NCI-H1417 treated with DMSO at 0.1 percent for 48 hours (cell line): ENCODE data around the gene RBP3.

Source experiments
- DNase-seq: peaks from one replicate; lab custom pipeline; 2025; lab: John Stamatoyannopoulos, UW

RBP3 gene

DNA sequence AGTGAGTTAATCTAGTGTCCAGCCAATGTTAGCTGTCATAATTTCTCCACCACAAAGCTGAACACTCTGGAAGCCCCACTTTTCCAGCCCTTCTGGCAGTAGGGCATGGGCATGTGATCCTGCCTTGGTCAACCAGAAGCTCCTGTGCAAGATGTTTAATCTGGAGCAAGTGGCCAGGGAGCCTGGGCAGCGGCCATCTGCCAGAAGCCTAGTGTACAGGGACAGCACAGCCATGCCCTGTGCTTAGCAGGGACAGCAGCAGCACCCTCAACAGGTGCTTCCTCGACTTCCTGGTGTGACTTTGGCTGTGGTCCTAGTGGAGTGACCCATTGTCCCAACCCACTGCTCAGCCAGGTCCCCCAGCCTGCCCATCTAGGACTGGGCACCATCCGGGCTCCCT, 10.3 kb downstream of the RBP3 start:
- DNase-seq: no peak

DNA sequence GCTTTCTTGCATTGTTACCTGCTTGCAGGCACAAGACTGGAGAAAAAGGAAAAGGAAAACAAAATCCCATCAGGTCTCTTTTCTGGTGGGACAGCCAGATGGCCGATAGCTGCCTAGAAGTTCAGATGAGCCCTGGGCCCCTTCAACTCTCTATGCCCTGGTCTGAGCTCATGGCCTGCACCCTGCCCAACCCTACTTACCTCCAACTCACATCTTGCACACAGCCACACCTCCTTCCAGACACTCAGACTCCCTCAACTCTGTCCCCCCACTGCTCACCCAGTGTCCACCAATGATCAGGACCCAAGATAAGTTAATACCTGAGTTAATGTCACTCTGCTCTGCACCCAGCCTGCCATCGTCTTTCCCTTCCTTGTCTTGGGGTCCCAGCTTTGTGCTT, 10.9 kb downstream of the RBP3 start:
- DNase-seq: no peak

- no peak for DNase-seq
Measured at GRCh38 chr10:47359626-47360418, 11.7 kb downstream of the RBP3 start.

DNA sequence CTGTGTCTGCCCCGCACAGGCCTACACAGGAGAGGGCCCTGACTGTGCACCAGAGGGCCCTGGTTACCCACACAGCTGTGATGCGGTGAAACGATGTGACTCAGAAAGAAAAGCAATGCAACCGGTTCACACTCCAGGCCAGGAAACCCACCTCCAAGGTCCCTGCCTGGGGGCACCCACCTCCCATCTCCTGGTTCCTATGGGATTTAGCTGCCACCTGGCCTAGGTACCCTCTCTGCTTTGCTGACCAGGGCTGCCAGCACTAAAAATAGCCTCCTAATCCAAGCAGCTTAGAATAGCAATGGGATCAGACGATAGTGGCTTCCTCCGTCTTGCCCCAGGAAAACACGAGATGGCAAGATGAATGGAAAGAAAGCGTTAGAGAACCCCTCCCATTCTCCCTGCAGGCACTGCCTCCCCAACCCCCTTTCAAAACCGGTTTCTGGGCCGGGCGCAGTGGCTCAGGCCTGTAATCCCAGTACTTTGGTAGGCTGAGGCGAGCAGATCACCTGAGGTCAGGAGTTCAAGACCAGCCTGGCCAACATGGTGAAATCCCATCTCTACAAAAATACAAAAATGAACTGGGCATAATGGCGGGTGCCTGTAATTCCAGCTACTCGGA, 12.4 kb downstream of the RBP3 start:
- no peak for DNase-seq

DNA sequence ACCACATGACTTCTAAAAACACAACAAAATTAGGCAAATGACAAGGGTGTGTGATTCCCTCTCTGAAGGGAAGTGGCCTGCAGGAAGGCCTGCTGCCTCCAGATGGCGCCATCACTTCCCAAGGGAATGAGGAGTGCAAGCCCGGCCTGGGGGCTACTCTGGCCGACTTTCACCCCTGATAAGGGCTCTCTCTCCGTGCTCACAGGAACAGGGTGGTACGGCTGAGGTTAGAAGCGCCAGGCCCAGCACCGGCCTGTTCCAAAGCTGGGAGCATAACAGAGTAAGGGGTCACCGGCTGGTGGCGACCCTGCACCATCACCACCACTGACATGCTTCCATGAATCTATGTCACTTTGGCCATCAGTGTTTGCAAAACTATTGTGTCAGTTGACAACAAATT, 13.1 kb downstream of the RBP3 start:
- DNase-seq: no peak

DNA sequence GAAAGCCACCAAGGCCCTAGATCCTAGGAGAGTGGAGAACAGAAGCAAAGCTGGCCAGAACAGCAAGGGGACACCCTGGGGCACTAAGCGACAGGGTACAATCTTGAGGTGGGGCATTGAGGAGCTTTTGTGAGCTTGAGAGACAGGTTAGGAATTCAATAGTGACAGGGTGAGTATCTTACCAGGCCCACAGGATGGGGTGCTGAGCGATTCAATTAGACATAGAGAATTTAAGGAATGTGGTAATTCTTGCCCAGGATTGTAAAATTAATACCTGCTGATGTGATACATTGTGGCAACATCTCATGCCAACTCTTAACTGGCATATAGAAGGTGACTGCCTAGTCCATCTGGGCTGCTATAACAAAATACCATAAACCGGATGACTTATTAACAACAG, 14.0 kb downstream of the RBP3 start:
- DNase-seq: no peak

- DNase-seq: no peak
Measured at GRCh38 chr10:47363781-47364180, 15.6 kb downstream of the RBP3 start.

DNA sequence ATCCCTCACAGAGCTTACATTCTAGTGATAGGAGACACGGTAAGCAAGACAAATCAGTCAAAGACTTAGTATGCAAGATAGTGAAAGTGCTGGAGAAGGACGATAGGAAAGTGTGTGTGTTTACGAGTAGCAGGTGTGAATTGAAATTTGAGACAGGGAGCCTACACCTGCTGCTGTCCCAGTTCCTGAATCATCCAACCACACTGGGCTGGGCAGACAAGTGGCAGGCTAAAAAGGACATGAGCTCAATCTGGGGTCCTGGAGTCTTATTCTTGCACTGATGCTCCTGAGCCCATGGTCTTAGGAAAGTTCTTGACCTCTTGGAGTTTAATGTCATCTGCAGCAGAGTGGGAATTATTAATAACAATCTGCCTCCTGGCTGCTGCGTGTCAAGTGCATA, 16.2 kb downstream of the RBP3 start:
- no peak for DNase-seq

DNA sequence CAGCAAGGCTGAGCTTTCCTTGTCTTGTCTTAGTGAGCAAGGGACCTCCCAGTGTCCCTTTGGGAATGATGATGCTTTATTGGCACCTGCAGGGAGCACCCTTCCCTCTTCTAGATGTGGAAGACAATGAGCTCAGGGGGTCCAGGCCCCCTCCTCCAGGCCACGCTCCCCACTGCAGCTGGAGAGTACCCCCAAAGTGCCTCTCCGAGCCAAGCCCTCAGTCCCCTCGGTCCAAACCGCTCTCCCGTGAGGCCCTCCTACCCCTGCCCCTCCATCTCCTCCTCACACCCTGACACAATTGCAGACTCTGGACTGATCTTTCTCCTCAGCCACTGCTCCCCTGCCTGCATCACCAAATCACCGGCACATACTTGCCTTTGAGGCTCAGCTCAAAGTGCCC, 16.7 kb downstream of the RBP3 start:
- no peak for DNase-seq

GRCh38 chr10:47365431-47366180, 17.4 kb downstream of the RBP3 start:
- DNase-seq: no peak

GRCh38 chr10:47366181-47366631, 18.0 kb downstream of the RBP3 start:
- no peak for DNase-seq

GRCh38 chr10:47366731-47367460, 18.7 kb downstream of the RBP3 start:
- no peak for DNase-seq

- DNase-seq: no peak
Measured at GRCh38 chr10:47367646-47368045, 19.5 kb downstream of the RBP3 start.

DNA sequence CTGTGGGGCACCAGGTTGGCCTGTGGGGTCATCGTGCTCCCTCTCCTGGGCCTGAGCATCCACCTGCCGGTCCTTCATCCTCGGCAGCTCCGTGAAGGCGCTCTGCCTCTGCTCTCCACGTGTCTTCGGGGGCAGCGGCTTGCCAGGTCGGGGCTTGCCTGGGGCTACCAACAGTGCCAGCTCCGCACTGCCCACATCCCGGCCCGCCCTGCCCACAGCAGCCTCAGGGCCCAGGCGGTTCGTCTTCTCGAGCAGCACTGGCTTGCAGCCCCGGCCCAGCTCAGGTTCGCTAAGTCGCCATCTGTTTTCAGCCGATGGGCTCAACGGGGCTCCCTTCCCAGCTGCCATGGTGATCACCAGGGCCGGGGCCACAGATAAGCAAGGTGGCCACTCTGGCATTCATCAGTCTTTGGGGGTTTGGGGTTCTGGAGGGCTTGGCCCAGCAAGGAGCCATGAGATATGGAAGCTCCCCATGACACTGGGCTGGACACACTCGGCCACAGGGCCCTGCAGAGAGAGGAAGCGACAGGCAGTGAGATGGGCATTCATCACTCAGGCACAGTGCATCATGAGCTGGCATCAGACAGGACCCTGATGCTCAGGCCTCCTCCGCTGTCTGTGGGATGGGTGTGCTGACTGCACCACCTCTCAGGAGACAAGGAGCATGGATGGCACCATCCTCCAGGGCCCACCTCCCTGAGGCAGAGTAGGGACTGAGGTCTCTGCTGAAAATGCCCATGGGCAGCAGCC, 20.4 kb downstream of the RBP3 start:
- DNase-seq: no peak

DNA sequence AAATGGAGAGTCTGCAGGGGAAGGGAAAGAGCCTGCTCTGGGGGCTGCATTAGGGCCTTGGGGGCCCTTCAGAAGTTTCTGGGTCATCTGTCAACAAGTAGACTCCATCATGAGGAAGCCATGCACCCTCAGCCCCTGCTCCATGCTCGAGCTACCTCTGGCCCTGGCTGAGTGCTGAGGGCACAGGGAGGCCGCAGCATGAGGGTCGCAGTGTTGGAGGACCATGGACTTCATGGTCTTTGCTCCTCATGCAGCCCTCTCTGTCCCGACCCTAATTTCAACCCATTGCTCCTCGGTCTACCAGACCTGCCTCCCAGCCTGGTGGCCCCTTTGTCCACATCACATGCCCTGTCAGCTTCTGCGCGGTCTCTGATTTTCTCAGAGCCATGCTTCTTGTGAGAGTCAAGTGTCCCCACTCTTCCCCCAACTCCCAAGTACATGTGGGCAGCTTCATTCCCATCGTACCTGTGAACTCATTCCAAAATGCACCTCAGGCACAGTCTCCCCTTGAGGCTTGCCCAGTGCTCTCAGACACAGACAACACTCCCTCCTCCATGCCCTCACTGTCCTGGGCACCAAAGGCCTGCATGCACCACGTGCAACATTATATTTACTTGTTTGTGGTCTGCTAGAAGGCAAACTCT, 21.2 kb downstream of the RBP3 start:
- DNase-seq: no peak

- no peak for DNase-seq
Measured at GRCh38 chr10:47370015-47370767, 22.0 kb downstream of the RBP3 start.

GRCh38 chr10:47370878-47371277, 22.7 kb downstream of the RBP3 start:
- no peak for DNase-seq

DNA sequence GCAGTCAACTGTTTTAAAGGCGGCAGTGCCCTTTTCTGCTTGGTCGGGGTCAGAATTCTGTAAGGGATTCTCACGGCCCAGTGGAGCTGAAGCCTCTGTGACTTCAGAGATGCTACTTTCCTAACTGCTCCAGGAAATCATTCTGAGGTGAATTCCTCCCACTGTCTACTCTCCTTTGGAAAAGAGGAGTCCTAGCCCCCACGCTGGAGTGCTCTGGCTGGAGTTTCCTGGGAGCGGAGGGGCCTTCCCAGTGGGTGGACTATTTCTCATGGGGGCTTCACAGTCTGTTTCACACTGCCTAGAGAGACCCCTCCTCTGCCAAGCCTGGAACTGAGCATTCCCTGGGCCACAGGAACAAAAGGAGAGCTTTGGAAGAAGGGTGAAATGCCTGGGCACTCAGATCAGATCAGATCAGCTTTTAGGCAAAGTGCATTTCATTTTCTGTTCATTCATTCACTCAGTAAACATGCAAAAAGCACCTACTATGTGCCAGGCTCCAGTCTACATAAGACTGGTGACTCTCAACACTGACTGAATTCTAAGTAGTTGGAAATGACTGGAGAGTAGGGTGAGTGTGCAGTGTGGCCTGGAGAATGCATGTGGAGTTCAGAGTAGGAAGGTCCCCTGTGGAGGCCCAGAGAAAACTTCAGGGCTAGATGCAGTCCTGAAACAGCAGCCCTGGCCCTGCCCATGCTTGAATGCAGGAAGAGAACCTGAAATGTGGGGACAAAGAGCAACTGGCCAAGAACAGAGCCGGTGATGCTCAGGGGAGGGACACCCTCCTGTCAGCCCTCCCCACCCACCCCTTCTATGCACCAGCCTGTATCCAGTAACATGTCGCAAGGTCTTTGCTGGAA, 23.7 kb downstream of the RBP3 start:
- no peak for DNase-seq

DNA sequence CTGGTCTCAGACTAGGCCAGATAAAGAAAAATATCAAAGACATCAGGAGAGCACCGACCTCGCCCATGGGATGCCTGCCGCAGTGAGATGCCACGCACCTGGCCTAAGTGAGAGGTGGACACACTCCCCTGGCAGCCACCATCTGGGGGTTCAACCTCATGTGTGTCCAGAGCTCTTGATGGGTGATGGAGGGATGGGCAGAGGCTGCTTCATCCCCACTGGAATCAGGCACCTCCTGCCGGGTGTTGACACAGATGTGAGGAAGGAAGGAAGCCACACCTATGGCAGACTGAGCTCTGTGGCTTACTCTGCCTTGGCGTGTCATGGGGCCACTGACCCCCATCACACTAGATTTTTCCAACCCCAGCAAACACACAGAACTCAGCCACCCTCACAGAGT, 24.6 kb downstream of the RBP3 start:
- no peak for DNase-seq
